SIG-M5 treated with dmso at 0.1 percent for 504 hours (cell line): ENCODE results near the gene PPP2R2C.

Source experiments
- DNase-seq: peaks from one replicate; lab custom pipeline; 2025; ENCODE audit not compliant: unreplicated experiment; lab: John Stamatoyannopoulos, UW

Gene PPP2R2C

DNA sequence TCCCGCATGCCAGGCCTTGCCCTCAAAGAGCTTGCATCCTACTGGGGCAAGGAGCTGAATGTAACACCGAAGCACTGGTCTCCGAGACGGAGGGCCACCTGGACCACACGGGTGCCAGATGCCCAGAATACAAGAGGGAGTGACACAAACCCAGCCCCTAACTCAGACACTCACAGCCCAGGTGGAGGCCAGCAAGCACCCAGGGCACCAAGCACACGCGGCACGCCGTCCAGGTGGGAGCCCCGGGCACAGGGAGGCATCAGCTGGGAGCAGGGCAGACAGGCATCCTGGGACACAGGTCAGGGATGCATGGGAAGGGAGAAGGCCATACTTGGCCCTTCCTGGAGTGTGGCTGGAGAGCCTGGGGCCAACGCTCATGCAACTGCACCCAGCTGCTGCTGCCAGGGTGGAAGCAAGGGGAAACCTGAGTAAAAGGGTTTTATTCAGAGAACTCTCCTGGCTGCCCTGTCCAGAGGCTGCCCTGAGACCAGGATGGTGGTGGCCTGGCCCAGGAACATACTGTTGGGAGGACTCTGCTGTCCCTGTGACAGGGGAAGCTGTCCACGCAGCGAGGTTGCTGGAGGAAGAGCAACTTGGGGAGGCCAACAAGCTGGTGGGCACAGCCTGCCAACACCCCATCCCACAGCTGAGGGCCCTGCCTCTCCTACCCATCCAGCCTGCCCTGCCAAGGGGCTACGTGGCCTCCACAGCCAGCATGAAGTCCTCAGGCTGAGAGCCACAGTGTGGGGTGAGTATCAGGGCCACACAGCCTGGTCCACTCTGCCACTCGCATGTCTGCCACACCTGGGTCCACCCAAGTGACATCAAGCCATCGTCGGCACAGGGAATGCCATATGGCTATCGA, 22.2 kb upstream of the PPP2R2C start:
- DNase-seq, result no peak

DNA sequence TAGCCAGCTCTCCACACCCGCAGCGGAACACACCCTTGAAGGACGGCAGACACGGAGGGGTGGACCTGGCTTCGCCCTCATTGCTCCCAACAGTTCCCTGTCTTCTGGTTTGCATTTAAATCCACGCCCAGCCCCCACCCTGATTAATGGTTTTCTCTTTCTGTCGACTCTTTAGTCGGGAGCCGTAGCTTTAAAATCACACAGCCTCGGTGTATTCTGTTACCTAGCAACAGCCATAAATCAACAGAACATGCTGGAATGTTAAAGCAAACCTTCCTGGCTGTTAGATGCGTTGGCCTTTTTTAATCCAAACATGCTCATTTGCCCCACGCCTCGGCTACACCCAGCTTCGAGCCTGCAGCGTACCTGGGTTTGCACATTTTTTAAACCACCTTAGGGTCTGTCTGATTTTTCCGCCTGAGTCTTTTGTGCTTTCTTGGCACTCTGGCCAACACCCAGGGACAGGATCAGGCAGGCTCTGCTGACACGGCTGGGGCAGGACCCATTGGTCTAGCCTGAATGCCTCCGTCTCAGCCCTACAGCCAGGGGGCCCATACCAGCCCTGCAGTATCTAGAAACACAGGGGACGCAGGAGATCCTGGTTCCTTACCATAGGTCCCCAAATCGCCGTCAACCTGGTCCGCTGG, 21.4 kb upstream of the PPP2R2C start:
- DNase-seq, result no peak

DNA sequence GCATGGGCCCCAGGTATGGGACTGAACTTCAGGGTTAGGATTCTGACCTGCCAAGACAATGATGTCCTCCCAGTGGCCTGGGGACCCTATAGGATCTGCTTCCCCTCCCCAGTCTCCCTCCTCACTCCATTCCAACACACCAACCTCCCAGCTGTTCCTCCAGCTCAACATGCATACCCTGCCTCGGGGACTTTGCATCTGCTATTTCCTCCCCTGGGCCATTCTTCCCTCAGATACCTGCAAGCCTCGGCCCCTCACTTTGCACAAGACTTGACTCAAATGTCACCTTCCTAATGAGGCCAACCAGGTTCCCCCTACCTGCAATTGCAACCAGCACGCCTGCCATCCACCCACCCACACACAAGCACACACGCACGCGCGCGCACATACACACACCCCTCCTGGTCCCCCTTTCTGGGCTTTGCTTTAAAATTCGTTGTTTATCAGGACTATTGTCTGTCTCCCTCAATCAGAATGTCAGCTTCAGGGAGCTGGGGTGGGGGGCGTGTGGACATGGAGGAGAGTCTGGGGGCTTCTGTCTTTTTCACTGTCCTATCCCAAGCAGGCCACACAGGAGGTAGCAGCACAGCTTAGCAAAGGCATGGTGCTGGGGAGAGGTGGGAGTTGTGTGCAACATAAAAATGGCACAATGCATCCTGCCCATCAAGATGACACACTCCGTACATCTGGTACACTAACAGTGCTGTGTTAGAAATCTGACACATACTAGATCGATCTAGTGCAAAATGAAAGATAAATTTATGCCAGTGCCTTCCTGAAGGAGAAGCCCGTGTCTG, 20.6 kb upstream of the PPP2R2C start:
- no peak for DNase-seq

DNA sequence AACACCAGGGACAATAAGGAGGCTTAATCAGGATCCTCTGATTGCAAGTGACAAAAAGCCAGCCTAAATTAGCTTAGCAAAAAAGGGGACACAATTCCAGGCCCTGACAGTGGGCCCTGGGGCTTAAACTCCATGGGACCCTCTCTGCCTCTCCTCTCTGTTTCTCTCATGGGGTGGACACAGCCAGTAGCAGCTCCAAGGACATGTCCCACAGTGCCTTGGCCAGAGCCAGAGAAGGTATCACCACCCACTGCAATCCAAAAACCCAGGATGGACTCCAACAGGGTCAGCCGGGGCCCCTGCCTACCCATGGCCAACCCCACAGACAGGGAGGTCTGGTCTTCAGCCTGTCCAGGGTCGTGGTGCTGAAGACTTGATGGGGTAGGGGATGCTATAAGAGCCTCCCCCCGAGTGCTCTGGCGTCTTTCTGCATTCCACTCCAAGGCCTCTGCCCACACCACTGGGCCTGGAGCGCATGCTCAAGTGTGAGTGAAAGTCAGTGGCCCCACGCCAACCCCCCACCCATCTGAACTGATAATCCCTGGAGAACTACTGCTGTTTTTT, 19.7 kb upstream of the PPP2R2C start:
- DNase-seq, result no peak

DNA sequence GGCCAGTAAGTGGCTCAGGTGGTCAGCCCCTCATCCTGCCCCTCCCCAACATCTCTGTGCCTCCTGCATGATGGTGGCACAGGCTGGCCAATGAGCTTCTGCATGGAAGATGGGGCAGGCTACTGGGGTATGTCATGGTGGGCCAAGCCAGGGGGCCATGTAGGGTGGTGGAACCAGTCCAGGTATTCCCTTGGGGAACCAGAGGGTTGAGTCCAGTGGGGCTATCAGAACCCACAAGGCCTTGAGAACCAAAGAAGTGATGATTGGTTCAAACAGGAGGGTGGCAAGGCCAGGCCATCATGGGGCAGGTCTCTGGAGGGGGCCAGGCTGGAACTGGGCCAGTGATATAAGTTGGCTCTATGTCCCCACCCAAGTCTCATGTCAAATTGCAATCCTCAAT, 18.8 kb upstream of the PPP2R2C start:
- DNase-seq, result no peak

DNA sequence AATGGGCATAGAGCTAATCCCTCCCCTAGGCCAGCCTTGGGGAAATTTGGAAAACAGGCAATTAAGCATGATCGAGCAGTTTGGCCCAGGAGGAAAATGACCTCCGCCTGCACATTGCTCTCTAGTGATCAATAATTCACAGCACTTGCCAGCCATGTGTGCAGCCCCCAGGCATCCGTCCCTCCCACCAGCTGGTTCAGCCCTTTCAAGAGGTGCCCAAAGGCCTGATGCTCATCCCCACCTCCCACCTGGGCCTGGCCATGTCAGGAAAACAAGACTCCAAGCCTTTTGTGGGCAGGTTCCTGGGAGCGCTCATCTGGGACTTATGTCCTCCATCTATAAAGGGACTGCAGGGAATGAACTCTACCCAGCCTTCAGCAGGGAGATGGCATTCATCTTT, 17.5 kb upstream of the PPP2R2C start:
- DNase-seq, result no peak

DNA sequence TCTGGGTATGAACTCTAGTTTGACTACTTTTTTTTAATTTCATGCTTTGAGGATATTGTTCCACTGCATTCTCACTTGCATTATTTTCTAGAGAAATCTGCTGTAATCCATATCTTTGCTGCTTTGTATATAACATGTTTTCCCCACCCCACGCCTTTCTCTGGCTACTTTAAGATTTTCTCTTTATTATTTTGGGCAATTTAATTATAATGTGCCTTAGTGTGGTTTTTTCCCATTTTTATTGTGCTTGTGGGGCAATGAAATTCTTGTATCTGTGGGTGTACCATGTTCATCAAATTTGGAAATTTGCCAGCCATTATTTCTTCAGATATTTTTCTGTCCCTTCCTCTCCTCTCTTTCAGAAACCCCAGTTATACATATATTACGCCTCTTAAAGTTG, 15.1 kb upstream of the PPP2R2C start:
- no peak for DNase-seq

DNA sequence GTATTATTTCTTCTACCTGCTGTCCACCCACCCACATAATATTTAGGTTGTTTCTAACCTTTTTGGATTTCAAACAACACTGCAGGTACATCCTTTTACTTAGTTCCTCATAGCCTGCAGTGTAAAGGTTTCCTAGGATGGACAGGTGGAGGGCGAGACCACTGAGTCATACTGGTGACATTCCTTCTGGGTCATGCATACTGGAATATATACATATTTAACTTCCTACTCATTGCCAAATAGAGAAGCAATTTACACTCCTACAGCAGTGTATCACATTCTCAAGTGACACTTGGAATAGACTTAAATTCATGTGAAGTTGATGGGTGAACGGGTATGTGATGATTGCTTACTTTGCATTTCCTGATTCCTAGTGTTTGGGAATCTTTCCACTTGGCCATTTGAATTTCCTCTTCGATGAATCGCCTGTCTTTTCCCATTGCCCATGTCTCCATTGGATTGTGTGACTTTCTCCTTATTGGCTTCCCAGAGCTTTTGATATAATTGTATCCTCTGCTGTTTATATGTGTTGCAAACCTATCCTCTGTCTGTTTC, 8.2 kb upstream of the PPP2R2C start:
- DNase-seq, result no peak

DNA sequence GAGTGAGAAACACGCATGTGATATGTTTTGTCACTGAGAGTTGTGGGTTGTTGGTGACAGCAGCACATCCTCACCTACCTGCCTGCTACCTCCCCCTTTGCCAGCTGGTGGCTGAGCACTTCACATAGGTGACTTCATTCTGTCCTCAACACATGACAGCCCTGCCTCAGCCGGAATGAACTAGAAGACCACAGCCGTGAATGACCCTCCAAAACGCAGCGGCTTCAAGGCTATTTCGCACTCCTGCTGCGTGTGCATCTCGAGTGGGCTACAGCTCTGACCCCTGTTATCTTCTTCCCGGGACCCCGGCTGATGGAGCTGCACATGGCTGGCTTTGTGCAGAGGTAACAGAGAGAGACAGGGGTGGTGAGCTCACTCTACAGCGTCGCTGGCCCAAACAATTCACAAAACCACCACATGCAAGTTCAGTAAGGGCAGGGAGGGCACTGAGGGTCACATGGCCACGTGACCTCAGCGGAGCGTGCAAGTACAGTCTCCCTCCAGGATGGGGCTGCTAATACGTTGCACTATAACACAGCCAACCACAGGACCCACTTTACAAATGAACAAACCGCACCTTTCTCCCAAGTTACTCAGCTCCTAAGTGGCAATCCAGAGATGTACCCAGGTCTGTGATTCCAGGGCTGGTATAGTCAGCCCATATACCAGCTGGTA, 6.3 kb upstream of the PPP2R2C start:
- no peak for DNase-seq

DNA sequence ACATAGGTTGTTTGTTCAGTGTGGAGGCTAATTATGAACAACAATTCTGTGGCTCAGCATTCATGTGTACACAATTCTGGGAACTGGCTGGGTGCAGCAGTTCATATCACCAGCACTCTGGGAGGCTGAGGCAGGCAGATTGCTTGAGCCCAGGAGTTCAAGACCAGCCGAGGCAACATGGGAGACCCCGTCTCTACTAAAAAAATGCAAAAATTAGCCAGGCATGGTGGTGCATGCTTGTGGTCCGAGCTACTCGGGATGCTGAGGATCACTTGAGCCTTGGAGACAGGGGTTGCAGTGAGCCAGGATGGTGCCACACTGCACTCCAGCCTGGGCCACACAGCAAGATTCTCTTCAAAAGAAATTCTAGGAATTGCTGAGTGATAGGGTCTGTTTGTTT, 4.5 kb upstream of the PPP2R2C start:
- no peak for DNase-seq

DNA sequence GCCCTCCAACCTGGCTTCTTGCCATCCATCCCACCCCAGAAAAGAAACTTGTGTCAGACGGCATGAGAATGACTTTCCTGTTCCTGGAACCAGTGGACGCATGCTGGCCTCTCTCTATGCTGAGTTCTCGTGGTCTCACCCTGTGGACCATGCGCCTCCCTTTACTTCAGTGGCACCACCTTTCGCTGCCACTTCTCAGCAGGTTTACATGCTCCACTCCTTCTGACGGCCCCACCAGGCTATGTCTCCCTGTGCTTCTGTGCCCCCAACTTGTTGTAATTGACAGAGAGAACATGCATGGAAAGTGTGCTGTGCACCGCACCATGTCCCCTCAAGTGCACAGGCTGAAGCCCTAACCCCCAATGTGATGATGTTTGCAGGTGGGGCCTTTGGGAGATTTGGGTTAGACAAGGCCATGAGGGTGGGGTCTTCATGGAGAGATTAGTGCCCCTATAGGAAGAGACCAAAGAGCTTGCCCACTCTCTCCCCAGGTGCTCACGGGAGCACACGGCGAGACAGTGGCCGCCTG, 3.1 kb upstream of the PPP2R2C start:
- DNase-seq, result no peak

DNA sequence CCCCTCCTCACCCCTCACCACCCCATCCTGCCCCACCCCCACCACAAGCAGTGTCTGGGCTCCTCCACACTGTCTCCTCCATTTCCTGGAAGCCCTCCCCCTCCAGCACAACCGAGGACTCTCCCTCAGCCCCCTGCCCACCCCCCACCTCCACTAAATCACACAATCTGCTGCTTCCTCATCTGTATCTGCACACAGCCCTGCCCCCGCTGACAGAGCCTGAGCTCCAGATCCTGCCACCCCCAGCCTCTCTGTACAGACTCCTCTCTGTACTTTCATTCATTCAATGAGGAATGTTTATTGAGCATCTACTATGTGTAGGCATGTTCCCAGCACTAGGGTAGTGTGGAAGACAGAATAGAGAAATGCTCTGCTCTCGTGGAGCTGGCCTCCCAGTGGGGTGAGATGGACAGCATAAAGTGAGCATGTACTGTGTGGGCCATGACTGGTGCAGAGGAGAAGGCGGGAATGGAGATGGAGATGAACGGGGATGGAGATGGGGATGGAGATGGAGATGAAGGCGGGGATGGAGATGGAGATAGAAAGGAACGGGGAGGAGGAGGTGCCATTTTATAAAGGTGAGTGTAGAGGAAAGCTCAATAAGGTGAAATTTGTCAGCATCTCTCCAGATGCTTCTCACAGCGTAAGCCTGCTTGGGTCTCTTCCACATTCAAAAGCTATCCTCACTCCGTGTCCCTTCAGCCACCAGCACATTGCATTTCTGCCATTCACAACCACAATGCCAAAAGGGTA, 2.5 kb upstream of the PPP2R2C start:
- DNase-seq, result no peak

DNA sequence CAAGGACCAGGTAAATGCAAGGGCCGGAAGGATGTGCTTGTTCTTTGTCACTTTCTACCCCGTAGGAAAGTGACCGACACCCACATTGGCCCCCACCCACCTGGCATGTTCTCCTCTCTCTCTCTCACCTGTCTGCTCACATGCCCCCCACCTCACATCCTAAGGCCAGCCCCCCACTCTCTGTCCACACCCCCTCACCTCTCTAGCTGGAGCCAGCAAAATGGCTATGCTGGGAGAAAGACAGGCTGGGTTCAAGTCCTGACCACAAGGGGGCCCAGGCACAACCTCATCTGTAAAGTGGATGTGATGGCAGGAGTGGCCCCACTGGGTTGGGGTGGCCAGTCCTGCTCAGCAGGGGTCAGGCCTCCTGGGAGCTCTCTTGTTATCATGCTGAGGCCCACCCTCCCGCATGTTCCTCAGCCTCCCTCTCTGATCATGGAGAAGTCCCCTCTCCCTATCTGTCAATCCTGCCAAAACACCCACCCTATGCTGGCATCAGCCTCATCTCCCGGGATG, 1.7 kb upstream of the PPP2R2C start:
- DNase-seq, result no peak

DNA sequence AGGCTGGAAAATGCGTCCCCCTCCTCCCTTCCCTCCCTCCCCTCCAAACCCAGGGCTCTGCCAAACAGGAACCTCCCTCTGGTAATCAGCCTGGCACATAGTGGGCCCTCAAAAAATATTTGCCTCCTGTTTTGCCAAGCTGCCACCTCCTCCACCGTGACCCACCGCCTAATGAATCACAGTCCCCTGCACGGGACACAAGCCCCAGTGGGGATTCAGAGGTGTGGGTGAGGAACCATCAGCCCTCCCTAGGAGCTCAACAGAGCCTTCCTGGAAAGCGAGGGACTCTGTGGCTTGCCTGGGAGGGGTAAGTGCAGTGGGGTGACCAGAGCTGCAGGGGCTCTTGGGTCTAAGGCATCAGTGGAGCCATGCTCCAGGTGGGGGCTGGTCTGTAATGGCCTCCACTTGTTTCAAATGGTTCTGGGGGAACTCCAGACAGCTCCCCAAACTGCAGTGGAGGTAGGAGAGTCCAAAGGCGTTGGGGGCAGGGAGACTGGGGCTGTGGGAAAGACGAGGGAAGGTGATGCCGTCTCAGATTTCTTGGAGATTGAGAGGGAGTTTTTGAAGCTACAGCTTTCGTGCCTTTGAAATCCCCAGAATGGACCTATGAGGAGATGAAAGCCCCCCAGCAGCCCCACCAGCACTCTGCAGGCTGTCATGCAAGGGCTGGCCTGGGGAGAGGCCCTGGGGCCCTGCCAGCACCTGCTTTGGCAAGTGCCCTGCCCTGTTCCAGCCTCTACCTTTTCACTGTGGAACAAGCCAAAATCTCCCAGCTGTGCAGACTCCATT, 1.0 kb upstream of the PPP2R2C start:
- DNase-seq, result no peak

DNA sequence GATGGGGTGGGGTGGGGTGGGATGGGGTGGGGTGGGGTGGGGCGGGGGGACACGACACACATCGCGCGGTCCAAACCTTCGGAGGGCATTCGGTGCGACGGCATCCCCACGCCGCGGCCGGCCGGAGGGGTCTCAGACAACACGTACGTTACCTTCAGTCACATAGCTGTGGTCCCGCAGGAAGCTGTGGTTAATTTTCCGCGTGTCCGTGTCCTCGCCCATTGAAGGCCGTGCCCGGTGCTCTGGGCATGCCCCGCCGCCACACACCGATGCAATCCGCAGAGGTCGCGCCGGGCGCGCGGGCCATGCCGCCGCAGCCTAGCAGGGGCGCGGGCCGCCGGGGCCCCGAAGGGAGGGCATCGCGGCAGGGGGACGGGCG, 417 bp downstream of the PPP2R2C start:
- DNase-seq, result no peak

DNA sequence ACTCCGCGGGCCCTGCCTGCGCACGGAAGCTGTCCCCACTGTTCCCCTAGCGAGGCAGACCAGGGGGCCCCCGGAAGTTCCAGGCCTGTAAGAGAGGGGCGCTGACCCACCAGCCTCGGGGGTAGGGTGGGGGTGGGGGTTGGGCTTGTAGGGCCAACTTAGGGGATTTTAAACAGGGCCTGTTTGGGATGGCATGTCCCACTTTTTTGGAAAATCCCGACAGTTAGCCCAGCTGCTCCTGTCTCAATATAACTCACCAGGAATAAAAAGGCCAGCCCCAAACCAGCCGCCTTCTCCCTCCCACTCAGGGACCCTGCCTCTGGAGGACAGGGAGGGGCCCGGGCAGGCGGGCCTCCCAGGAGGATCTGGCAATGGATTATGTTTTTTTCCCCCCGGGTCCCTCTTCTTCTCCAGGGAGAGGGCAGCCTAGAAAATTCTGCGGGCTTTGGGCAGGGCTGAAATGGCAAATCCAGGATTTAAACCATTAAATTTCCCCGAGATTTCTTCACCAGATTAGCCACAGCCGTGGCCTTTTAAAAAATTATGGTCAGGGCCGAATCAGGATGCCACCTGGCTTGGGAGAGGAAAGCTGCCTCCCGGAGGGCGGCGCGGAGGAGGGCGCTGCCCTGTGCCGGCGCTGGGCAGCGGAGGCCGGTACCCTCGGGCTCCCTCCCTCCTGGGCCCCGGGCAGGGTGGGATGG, 957 bp downstream of the PPP2R2C start:
- DNase-seq, result no peak

DNA sequence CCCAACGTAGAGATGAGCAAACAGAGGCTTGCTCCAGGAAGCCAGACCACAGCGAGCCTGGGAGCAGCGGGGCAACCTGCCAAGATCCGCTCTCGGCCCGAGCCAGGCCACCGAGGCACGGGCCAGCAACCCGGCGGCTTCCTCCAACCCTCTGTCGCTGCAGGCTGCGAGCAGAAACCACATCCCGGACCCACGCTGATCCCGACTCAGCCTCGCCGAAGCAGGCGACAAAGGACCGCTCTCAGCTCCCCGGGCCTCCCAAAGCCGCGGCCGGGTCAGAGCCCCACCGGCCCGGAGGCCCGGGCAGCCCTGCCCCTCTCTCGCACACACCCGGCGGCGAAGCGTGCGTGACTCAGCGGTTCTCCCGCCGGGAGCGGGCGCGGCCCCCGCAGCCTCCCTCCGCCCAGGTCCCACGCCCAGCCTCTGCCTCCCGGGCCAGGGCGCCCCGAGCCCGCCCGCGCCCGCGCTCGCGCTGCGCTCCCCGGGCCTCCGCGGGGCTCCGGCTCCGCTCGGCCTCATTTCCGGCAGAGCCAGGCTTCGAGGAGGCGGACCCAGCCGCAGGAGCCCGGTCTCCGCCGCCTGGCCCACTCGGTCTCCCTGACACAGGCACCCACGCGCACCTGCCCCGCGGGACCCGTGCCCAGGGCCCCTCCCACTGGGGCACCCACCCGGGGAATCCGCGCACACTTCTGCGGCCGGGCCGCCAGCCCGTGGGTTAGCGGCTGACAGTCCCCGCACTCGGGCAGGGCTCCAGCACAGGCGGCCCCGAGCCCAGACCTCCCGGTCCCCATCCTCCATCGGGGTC, 1.7 kb downstream of the PPP2R2C start:
- DNase-seq, result no peak
